ENCODE measurements around the gene DDO.

- TF ChIP-seq POLR2A (IDR thresholded peaks at IDR 0.05) (no peak), CTCF (IDR thresholded peaks at IDR 0.05) (no peak)
Measured at GRCh38 chr6:110358553-110359160, 56.7 kb downstream of the DDO start.

All from upper lobe of left lung (tissue), 4 donors.